Mucosa of descending colon (tissue), 3 donors: ENCODE measurements around the gene ALAD. TPM values are rescaled to one million over a fixed set of nuclear protein-coding genes. Genes with fewer than 3 reads are reported as not detected.

ENCODE experiments used
- ATAC-seq: fragments of 200-7000 bp; cut with Tn5 transposase; one replicate; pipeline ENCODE4 v1.9.1; 2020; ENCODE audit warnings: mild to moderate bottlenecking, moderate library complexity
- DNase-seq, 3 donors: peaks; one replicate each; pipeline ENCODE4 v3.0.0-alpha.2; 2020
- H3K36me3 ChIP-seq: fragments of 200-600 bp; one replicate; pipeline ENCODE4 v1.8.0; 2021; ENCODE audit warnings: low read depth, mild to moderate bottlenecking
- H3K4me1 ChIP-seq: fragments of 200-600 bp; one replicate; pipeline ENCODE4 v1.8.0; 2021; ENCODE audit warnings: low read depth, mild to moderate bottlenecking
- H3K4me3 ChIP-seq: fragments of 200-600 bp; one replicate; pipeline ENCODE4 v1.8.0; 2021; ENCODE audit warnings: mild to moderate bottlenecking
- H3K9me3 ChIP-seq: fragments of 200-600 bp; one replicate; pipeline ENCODE4 v1.8.0; 2021; ENCODE audit warnings: mild to moderate bottlenecking
- intact Hi-C, 2 donors: fragments of 100-400 bp; cut with DNase I in 1 of 2; cut with micrococcal nuclease in 1 of 2; formaldehyde crosslinking; loops; one replicate each; pipeline versions ENCODE4 v1.11.0 to v1.11.1; 2022; cut with DNase I, micrococcal nuclease
- total RNA-seq, 3 donors: library from RNA; stranded (reverse); fragmentation: NEBNext Ultra II Directional in 2 of 3; extraction: Animal tissue kit (Norgen Biotek cat#: 25700) in 2 of 3; gene quantifications; one replicate each; pipeline versions ENCODE4 v1.2.1 to v1.2.4, GENCODE V29; 2021 to 2023
- TF ChIP-seq, protein P1 (sequence below): fragments of 200-600 bp; IDR thresholded peaks from one replicate; pipeline ENCODE4 v1.8.0; 2022; ENCODE audit warnings: antibody characterized with exemption, mild to moderate bottlenecking
- donor health status: DM: no; HTN: no; CAD: no; lungs with moderate emphysema.
- donor health status: DM: no; HTN: no; CAD: no.
- donor health status: DM: no; HTN: yes; CAD: no.

Gene ALAD
- total RNA-seq, 3 donors from 2014 or later: 51.2 to 82.4 (median 56.3) TPM

GRCh38 chr9:113341712-113342410 lies 59.2 kb downstream of the ALAD start:
- TF ChIP-seq, protein P1, sequence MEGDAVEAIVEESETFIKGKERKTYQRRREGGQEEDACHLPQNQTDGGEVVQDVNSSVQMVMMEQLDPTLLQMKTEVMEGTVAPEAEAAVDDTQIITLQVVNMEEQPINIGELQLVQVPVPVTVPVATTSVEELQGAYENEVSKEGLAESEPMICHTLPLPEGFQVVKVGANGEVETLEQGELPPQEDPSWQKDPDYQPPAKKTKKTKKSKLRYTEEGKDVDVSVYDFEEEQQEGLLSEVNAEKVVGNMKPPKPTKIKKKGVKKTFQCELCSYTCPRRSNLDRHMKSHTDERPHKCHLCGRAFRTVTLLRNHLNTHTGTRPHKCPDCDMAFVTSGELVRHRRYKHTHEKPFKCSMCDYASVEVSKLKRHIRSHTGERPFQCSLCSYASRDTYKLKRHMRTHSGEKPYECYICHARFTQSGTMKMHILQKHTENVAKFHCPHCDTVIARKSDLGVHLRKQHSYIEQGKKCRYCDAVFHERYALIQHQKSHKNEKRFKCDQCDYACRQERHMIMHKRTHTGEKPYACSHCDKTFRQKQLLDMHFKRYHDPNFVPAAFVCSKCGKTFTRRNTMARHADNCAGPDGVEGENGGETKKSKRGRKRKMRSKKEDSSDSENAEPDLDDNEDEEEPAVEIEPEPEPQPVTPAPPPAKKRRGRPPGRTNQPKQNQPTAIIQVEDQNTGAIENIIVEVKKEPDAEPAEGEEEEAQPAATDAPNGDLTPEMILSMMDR: no peak
- peaks cover 12% of the 10 kb centered on the region for H3K4me1 ChIP-seq
- H3K4me3 ChIP-seq: no peak overlapping the region
- DNase-seq: peak in 1 of 3 donors; percentile 20
- ATAC-seq: peak; percentile 29
- no peaks in the 10 kb centered on the region for H3K9me3 ChIP-seq
- no peaks in the 10 kb centered on the region for H3K36me3 ChIP-seq
- intact Hi-C loops: no loop called here

GRCh38 chr9:113340011-113340699 lies 60.9 kb downstream of the ALAD start, which contains the start of gene WDR31:
TSS of gene WDR31 (minus strand) at chr9:113340275. CDS start at chr9:113332022, 8,253 bp downstream.
- TF ChIP-seq, protein P1: no peak
- ATAC-seq: peak; percentile 92
- intact Hi-C loops: no loop called here
- DNase-seq: peak; percentile 85 to 91 (median 90)
- Histone ChIP-seq H3K4me3 (peak within 1 kb of the TSS; percentile 52), H3K9me3 (no peaks in the 10 kb centered on the region), H3K4me1 (peaks cover 12% of the 10 kb centered on the region), H3K36me3 (no peaks in the 10 kb centered on the region)

DNA sequence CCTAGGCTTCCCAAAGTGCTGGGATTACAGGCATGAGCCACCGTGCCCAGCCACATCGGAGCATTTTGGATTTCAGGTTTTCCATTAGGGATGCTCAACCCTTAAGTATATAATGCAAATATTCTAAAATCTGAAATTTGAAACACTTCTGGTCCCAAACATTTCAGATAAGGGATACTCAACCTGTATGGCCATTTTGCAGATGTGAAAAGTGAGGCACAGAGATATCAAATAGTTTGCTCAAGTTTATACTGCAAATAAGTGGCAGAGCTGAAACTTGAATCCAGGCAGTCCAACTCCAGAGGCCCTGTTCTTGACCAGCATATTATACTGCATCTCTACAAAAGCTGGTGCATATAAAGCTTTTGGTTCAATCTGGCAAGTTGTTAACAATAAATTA lies 63.4 kb downstream of the ALAD start:
- peaks cover 6% of the 10 kb centered on the region for H3K4me1 ChIP-seq
- DNase-seq (no peak), ATAC-seq (no peak)
- H3K4me3 ChIP-seq: no peak overlapping the region
- TF ChIP-seq, protein P1: no peak
- H3K9me3 ChIP-seq: no peaks in the 10 kb centered on the region
- no peaks in the 10 kb centered on the region for H3K36me3 ChIP-seq
- intact Hi-C loops: loop anchor here in 1 of 2 donors (2.0 kb wide), 1 partner anchor 69 kb away; no protein-coding TSS in a partner anchor

Other genes with a start within 250 kb of the ALAD start
- gene FKBP15, start 180.0 kb downstream of the ALAD start, total RNA-seq: 10 to 100 TPM; 26.6 to 30.9 (median 26.8) TPM
- gene SLC31A1, start 179.7 kb downstream of the ALAD start, total RNA-seq: 10 to 100 TPM; 26.5 to 63.7 (median 34.7) TPM
- 10 to 100 TPM; 19.3 to 45.8 (median 25.9) TPM for gene CDC26, start 125.7 kb downstream of the ALAD start, total RNA-seq
- gene PRPF4, start 125.6 kb downstream of the ALAD start, total RNA-seq: 10 to 100 TPM; 13.2 to 18.4 (median 15.8) TPM
- gene RNF183, start 97.9 kb downstream of the ALAD start, total RNA-seq: 1 to 10 TPM in 2 of 3 donors, under 1 TPM in 1; 0.35 to 1.4 (median 1.1) TPM
- 1 to 10 TPM; 2.6 to 4.6 (median 3.3) TPM for gene WDR31, start 61.0 kb downstream of the ALAD start, total RNA-seq
- gene BSPRY, start 51.7 kb downstream of the ALAD start, total RNA-seq: 10 to 100 TPM in 2 of 3 donors, 1 to 10 TPM in 1; 7.4 to 45.0 (median 26.7) TPM
- gene HDHD3, start 24.3 kb downstream of the ALAD start, total RNA-seq: 100 to 1,000 TPM in 2 of 3 donors, 10 to 100 TPM in 1; 75.7 to 148 (median 115) TPM
- 10 to 100 TPM; 22.2 to 31.0 (median 28.6) TPM for gene POLE3, start 9.4 kb upstream of the ALAD start, total RNA-seq
- under 1 TPM in 2 of 3 donors, not detected in 1; 0.20 to 0.55 TPM for gene C9orf43, start 9.5 kb upstream of the ALAD start, total RNA-seq
- gene RGS3, start 62.4 kb upstream of the ALAD start, total RNA-seq: 10 to 100 TPM; 65.9 to 83.8 (median 70.7) TPM